Measurements from ENCODE around the gene ZAP70. TPM values are rescaled to one million over a fixed set of nuclear protein-coding genes. Genes with fewer than 3 reads are reported as not detected.

ZAP70 gene
- total RNA-seq, 1 donor from 2014 or later = 0.37 TPM

GRCh38 chr2:97779141-97779540, 65.8 kb downstream of the ZAP70 start:
- Mint-ChIP-seq H3K4me3 (ENCODE audit: unreplicated experiment) (no peak overlapping the region), H3K9me3 (ENCODE audit: low read depth) (no peaks in the 10 kb centered on the region), H3K4me1 (ENCODE audit: low read depth) (no peaks in the 10 kb centered on the region), H3K27me3 (ENCODE audit: low read depth) (no peaks in the 10 kb centered on the region), H3K27ac (ENCODE audit: unreplicated experiment) (no peak overlapping the region), H3K36me3 (ENCODE audit: low read depth) (peaks cover 21% of the 10 kb centered on the region)
- TF ChIP-seq, protein P1, sequence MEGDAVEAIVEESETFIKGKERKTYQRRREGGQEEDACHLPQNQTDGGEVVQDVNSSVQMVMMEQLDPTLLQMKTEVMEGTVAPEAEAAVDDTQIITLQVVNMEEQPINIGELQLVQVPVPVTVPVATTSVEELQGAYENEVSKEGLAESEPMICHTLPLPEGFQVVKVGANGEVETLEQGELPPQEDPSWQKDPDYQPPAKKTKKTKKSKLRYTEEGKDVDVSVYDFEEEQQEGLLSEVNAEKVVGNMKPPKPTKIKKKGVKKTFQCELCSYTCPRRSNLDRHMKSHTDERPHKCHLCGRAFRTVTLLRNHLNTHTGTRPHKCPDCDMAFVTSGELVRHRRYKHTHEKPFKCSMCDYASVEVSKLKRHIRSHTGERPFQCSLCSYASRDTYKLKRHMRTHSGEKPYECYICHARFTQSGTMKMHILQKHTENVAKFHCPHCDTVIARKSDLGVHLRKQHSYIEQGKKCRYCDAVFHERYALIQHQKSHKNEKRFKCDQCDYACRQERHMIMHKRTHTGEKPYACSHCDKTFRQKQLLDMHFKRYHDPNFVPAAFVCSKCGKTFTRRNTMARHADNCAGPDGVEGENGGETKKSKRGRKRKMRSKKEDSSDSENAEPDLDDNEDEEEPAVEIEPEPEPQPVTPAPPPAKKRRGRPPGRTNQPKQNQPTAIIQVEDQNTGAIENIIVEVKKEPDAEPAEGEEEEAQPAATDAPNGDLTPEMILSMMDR (IDR thresholded peaks at IDR 0.05) = no peak
- DNase-seq (ENCODE audit: low spot score) = no peak

- no peaks in the 10 kb centered on the region for H3K27me3 Mint-ChIP-seq (ENCODE audit: low read depth)
- no peak overlapping the region for H3K4me3 Mint-ChIP-seq (ENCODE audit: unreplicated experiment)
- TF ChIP-seq, protein P1 (IDR thresholded peaks at IDR 0.05) = no peak
- H3K9me3 Mint-ChIP-seq (ENCODE audit: low read depth) = no peaks in the 10 kb centered on the region
- H3K36me3 Mint-ChIP-seq (ENCODE audit: low read depth) = peaks cover 10% of the 10 kb centered on the region
- H3K4me1 Mint-ChIP-seq (ENCODE audit: low read depth) = no peaks in the 10 kb centered on the region
- no peak for DNase-seq (ENCODE audit: low spot score)
- no peak overlapping the region for H3K27ac Mint-ChIP-seq (ENCODE audit: unreplicated experiment)
Observed at GRCh38 chr2:97781981-97782380, 68.6 kb downstream of the ZAP70 start.

DNA sequence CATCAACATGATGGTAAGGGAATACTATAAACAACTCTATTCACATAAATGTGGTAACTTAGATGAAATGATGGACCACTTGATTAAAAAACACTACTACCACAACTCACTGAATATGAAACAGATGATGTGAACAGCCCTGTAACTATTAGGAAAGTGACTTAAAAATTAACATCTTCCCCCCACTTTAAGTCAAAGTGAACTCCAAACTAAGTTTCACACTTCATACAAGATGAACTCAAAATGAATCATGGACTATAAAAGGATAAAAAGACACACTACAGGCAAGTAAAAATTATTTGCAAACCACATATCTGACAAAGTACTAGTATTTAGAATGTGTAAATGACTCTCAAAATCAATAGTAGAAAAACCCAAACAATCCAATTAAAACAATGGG, 71.6 kb downstream of the ZAP70 start:
- Mint-ChIP-seq H3K27ac (ENCODE audit: unreplicated experiment) (no peak overlapping the region), H3K27me3 (ENCODE audit: low read depth) (no peaks in the 10 kb centered on the region), H3K4me3 (ENCODE audit: unreplicated experiment) (no peak overlapping the region), H3K36me3 (ENCODE audit: low read depth) (peaks cover 10% of the 10 kb centered on the region), H3K4me1 (ENCODE audit: low read depth) (no peaks in the 10 kb centered on the region), H3K9me3 (ENCODE audit: low read depth) (no peaks in the 10 kb centered on the region)
- TF ChIP-seq, protein P1 (IDR thresholded peaks at IDR 0.05) = no peak
- no peak for DNase-seq (ENCODE audit: low spot score)

DNA sequence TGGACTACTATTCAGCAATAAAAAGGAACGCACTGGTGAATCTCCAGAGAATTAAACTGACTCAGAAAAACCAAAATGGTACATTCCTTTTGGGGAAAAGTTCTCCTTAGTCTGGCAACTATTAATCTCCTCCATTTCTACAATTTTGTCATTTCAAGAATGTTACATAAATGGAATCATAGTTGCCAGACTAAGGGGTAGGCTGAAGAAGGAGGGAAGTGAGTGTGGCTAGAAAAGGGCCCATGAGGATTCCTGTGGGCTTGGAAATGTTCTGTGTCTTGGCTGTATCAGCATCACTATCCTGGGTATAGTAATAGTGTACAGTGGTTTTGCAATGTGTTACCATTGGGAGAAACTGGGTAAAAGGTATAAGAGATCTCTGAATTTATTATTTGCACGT, 72.4 kb downstream of the ZAP70 start:
- Mint-ChIP-seq H3K4me3 (ENCODE audit: unreplicated experiment) (no peak overlapping the region), H3K9me3 (ENCODE audit: low read depth) (no peaks in the 10 kb centered on the region), H3K4me1 (ENCODE audit: low read depth) (no peaks in the 10 kb centered on the region), H3K27ac (ENCODE audit: unreplicated experiment) (no peak overlapping the region), H3K36me3 (ENCODE audit: low read depth) (peaks cover 6% of the 10 kb centered on the region), H3K27me3 (ENCODE audit: low read depth) (no peaks in the 10 kb centered on the region)
- TF ChIP-seq, protein P1 (IDR thresholded peaks at IDR 0.05) = no peak
- DNase-seq (ENCODE audit: low spot score) = no peak

DNA sequence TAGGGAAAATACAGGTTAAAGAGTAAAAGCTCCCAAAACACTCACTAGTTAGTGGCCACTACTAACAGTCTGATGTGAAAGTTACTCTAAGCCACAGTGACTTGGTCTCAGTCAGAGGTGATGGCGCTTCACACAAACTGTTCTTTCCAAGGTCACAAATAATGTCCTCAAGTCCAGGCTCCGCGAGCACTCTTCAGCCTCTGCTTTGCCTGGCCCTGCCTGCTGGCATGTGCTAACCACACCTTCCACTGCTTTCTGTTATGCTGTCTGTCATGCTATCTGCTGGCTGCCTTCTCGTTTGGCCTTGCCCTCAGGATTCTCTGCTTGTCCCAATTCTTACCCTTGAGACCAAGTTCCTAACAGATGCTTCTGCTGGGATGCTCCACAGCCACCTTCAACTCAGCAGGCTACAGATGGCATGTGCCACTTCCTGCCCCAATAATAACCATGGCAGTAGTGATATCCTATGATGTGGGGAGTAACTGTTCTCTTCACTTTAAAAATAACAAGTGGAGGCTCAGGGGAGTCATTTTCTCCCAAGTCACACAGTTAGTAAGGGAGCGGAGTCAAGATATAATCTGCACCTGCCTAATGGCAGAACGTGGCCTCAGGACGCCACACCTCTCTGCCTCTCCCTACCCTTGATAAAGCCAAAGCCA, 75.7 kb downstream of the ZAP70 start:
- DNase-seq (ENCODE audit: low spot score) = no peak
- Mint-ChIP-seq H3K27ac (ENCODE audit: unreplicated experiment) (no peak overlapping the region), H3K9me3 (ENCODE audit: low read depth) (no peaks in the 10 kb centered on the region), H3K4me3 (ENCODE audit: unreplicated experiment) (no peak overlapping the region), H3K4me1 (ENCODE audit: low read depth) (no peaks in the 10 kb centered on the region), H3K27me3 (ENCODE audit: low read depth) (no peaks in the 10 kb centered on the region), H3K36me3 (ENCODE audit: low read depth) (peaks cover 23% of the 10 kb centered on the region)
- TF ChIP-seq, protein P1 (IDR thresholded peaks at IDR 0.05) = no peak

Other genes starting within 250 kb of the ZAP70 start
- 21.9 to 40.3 TPM (median 27.6 TPM) in 3 replicates for gene ANKRD36B, start 123.7 kb upstream of the ZAP70 start, total RNA-seq
- gene COX5B, start 67.5 kb upstream of the ZAP70 start, total RNA-seq = 147 to 170 TPM (median 150 TPM) in 3 replicates
- gene ACTR1B, start 49.5 kb upstream of the ZAP70 start, total RNA-seq = 51.0 to 66.0 TPM (median 51.8 TPM) in 3 replicates
- 8.8 to 11.6 TPM (median 10.0 TPM) in 3 replicates for gene C2orf92, start 43.9 kb upstream of the ZAP70 start, total RNA-seq